Activated naive CD4-positive, alpha-beta T cell (primary cell): ENCODE measurements around the gene MOB3B.
"Not testable (repeated sequence)": the region's sequence is repeated elsewhere in the genome, so short reads cannot be mapped to it uniquely, and the experiment has no call there.

Source experiments
- DNase-seq, 4 experiments: peaks; one replicate each; lab custom pipeline; 2025; lab: John Stamatoyannopoulos, UW

MOB3B gene

GRCh38 chr9:27475057-27475595 lies 54.5 kb downstream of the MOB3B start:
- DNase-seq, result no peak

- DNase-seq, result no peak
Measured at GRCh38 chr9:27474305-27474704, 55.3 kb downstream of the MOB3B start.

- DNase-seq, result no peak
Measured at GRCh38 chr9:27473111-27473529, 56.5 kb downstream of the MOB3B start.

- DNase-seq, result no peak
Measured at GRCh38 chr9:27472195-27472594, 57.4 kb downstream of the MOB3B start.

GRCh38 chr9:27471789-27472188 lies 57.8 kb downstream of the MOB3B start:
- DNase-seq, result no peak

- no peak for DNase-seq
Measured at GRCh38 chr9:27471366-27471765, 58.2 kb downstream of the MOB3B start.

- no peak for DNase-seq
Measured at GRCh38 chr9:27470291-27470856, 59.2 kb downstream of the MOB3B start.

- no peak for DNase-seq
Measured at GRCh38 chr9:27469550-27469949, 60.1 kb downstream of the MOB3B start.

- DNase-seq, result no peak
Measured at GRCh38 chr9:27468462-27469110, 61.0 kb downstream of the MOB3B start.

- DNase-seq, result no peak
Measured at GRCh38 chr9:27468000-27468399, 61.6 kb downstream of the MOB3B start.

- no peak for DNase-seq
Measured at GRCh38 chr9:27467486-27467885, 62.1 kb downstream of the MOB3B start.

GRCh38 chr9:27466516-27466915 lies 63.1 kb downstream of the MOB3B start:
- not testable (repeated sequence) for DNase-seq

GRCh38 chr9:27464950-27465349 lies 64.7 kb downstream of the MOB3B start:
- not testable (repeated sequence) for DNase-seq

GRCh38 chr9:27462846-27463245 lies 66.8 kb downstream of the MOB3B start:
- DNase-seq, result no peak

GRCh38 chr9:27462434-27462833 lies 67.2 kb downstream of the MOB3B start:
- DNase-seq, result no peak

- DNase-seq, result no peak
Measured at GRCh38 chr9:27460226-27461023, 69.2 kb downstream of the MOB3B start.

GRCh38 chr9:27457445-27457844 lies 72.2 kb downstream of the MOB3B start:
- DNase-seq, result no peak

GRCh38 chr9:27453860-27454553 lies 75.6 kb downstream of the MOB3B start:
- no peak for DNase-seq

GRCh38 chr9:27451207-27451797 lies 78.3 kb downstream of the MOB3B start:
- no peak for DNase-seq

GRCh38 chr9:27450752-27451151 lies 78.9 kb downstream of the MOB3B start:
- DNase-seq, result no peak

- not testable (repeated sequence) for DNase-seq
Measured at GRCh38 chr9:27448356-27448755, 81.3 kb downstream of the MOB3B start.
